Mononuclear cell (primary cell): ENCODE measurements around the gene MTPN. TPM values are rescaled to one million over a fixed set of nuclear protein-coding genes. Genes with fewer than 3 reads are reported as not detected.

Source experiments
- H3K27me3 ChIP-seq: 2 replicates; pipeline ENCODE4 v1.6.0; 2011; ENCODE audit warnings: low read length, control low read depth; ENCODE audit not compliant: insufficient read depth
- H3K4me1 ChIP-seq: 2 replicates; pipeline ENCODE4 v1.5.1; 2011; ENCODE audit warnings: mild to moderate bottlenecking, low read length, control low read depth; ENCODE audit not compliant: insufficient read depth
- H3K4me3 ChIP-seq: 2 replicates; pipeline ENCODE4 v1.5.1; 2011; ENCODE audit warnings: mild to moderate bottlenecking, low read length, moderate library complexity
- H3K9me3 ChIP-seq: 2 replicates; pipeline ENCODE4 v1.5.1; 2011; ENCODE audit warnings: low read depth, mild to moderate bottlenecking, control low read depth, low read length
- total RNA-seq: library from RNA; depleted of rRNA; stranded (reverse); fragments of >200 nt; gene quantifications from one replicate; pipeline ENCODE4 v1.2.3, GENCODE V29; 2012

MTPN gene
- total RNA-seq, 1 donor, result 181 TPM

DNA sequence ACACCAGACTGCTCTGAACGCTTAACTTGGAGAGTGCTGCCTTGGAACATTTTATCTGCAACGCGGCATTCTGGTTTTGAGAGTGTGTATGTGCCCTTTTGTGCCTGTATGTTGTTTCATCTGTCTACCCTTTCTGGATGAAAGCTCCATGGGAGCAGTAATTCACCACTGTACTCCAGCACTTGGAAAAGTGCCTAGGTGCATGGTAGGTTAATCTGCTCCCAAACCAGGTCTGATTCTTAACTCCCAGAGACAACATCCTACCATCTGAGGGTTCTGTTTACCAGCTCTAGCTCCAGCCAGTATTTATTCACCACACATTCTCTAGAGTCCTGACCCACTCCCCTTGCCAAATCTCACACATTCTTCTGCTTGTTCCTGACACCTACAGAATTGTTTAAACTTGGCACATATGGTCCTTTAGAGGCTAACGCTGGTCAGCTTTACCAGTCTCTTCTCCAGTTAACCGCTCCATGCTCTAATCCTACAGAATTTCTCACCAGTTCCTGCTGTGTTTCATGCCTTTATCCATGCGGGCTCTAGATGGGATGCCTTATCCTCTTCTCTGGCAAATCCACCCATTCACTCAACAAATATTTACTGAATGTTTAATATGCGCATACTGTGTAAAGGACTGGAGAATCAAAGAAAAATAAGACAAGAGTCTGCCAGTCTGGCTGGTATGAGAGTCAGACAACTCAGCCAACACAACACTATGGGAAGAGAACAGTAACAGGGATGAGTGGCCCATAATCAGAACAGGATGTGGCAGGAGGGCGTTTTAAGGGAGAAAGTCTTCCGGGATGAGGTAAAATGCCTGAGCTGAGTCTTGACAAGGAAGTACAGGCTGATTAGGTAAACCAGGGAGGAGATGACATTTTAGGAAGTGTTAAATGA, 46.3 kb downstream of the MTPN start:
- H3K27me3 ChIP-seq, result no peaks in the 10 kb centered on the region
- H3K4me1 ChIP-seq, result peaks cover 27% of the 10 kb centered on the region
- no peak overlapping the region for H3K4me3 ChIP-seq
- no peaks in the 10 kb centered on the region for H3K9me3 ChIP-seq

DNA sequence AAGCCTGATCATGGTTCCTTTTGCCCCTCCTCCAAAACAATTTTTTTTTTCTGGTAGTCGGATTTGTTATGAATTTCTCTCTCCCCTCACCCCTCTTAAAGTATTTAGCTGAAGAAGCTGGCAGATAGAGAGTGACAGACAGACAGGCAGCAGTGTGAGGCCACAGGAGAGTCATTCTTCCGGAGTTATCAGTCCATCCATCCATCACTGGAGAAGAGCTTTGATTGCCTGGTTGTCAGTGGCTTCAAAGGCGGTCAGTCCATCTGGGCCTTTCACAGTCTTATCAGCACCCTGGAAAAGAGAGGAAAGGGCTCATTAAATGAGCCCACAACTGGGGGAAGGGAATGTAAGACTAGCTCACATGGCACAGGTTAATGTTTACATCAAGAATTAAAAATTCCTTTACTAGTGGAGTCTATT, 47.4 kb downstream of the MTPN start:
- H3K27me3 ChIP-seq, result no peaks in the 10 kb centered on the region
- peaks cover 27% of the 10 kb centered on the region for H3K4me1 ChIP-seq
- no peaks in the 10 kb centered on the region for H3K9me3 ChIP-seq
- no peak overlapping the region for H3K4me3 ChIP-seq

DNA sequence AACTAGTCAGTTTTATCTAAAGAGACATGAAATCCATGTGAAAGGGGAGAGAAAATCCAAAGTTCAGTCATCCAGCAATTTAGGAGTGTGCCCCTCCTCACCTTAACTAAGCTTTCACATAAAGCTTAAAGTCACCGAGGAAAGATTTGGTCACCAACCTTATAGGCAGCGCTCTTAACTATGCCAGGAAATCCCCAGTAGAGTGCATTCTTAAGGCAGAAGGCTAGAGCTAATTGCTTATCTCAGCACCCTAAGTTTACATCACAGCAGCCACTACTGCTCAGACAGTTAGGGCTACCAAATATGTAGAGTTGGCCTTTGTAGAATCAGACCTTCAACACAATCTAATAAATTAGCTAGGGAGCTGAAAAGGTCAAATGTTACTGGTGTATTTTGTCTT, 47.9 kb downstream of the MTPN start:
- H3K4me3 ChIP-seq, result no peak overlapping the region
- H3K27me3 ChIP-seq, result no peaks in the 10 kb centered on the region
- H3K4me1 ChIP-seq, result peaks cover 25% of the 10 kb centered on the region
- H3K9me3 ChIP-seq, result no peaks in the 10 kb centered on the region

DNA sequence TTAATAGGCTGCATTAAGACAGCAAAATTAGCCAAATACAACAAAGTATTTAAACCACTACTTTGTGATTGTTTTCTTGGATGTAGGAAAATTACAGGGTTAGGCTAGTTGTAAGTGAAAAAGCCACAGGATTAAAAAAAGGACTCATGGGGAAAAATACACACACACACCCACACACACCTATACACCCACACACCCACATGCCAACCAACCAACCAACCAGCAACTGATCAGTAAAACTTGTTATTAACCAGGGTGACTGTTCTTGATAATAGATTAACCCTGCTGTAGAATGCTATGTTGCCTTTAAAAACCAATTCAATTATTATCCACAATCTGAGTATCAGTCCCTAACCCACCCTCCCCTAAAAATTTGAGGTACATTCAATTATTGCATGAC, 49.0 kb downstream of the MTPN start:
- Histone ChIP-seq H3K27me3 (no peaks in the 10 kb centered on the region), H3K4me1 (peaks cover 17% of the 10 kb centered on the region), H3K4me3 (no peak overlapping the region), H3K9me3 (no peaks in the 10 kb centered on the region)

DNA sequence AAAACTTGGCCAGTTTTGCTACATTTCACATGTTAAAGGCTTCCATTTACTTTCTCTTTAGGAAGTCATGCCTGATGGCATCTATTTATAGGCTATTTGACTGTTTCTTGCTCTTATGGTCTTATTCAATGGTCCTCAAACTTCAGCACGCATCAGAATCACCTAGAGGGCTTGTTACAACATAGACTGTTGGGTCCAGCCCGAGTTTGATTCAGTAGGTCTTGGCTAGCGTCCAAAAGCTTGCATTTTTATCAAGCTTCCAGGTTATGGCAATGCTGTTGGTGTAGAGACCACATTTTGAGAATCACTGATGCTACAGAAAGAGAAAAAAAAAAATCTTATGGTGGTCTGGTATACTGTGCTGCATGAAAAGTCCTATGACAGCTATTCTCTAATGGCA, 51.9 kb downstream of the MTPN start:
- no peaks in the 10 kb centered on the region for H3K4me1 ChIP-seq
- H3K4me3 ChIP-seq, result no peak overlapping the region
- H3K27me3 ChIP-seq, result no peaks in the 10 kb centered on the region
- no peaks in the 10 kb centered on the region for H3K9me3 ChIP-seq

DNA sequence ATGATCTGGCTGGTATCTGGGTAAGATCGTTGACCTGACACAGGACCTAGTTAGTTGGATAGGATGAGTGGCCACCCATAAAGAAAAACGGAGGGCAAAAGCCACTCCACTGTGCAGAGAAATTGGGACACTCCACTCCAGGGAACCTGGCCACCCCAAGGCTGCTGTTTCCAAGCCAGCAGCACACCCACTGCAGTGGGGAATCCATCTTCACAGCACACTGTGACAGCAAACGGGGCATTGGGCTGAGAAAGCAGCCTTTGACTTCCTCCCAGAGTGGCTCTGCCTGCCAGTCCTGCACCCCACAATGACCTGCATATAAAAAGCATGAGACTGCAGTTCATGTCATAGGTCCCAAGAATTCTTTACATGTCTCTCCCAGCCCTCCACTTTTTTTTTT, 52.9 kb downstream of the MTPN start:
- H3K4me1 ChIP-seq, result no peaks in the 10 kb centered on the region
- H3K4me3 ChIP-seq, result no peak overlapping the region
- H3K27me3 ChIP-seq, result no peaks in the 10 kb centered on the region
- H3K9me3 ChIP-seq, result no peaks in the 10 kb centered on the region

DNA sequence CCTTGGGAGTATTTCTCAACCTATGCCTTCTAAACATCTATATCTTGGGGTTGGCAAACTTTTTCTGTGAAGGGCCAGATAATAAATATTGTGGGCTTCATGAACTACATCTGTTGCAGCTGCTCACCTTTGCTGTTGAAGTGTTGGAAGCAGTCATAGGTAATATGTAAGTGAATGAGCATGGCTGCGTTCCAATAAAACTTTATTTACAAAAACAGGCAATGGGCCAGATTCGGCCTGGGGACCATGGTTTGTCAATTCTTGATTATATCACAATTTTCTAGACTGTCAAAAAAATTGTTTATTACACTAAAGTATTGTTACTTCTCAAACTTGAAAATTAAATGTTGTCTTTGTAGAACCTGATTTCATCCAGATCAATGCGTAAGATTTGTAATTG, 54.9 kb downstream of the MTPN start:
- no peaks in the 10 kb centered on the region for H3K27me3 ChIP-seq
- H3K4me1 ChIP-seq, result no peaks in the 10 kb centered on the region
- H3K9me3 ChIP-seq, result no peaks in the 10 kb centered on the region
- H3K4me3 ChIP-seq, result no peak overlapping the region

DNA sequence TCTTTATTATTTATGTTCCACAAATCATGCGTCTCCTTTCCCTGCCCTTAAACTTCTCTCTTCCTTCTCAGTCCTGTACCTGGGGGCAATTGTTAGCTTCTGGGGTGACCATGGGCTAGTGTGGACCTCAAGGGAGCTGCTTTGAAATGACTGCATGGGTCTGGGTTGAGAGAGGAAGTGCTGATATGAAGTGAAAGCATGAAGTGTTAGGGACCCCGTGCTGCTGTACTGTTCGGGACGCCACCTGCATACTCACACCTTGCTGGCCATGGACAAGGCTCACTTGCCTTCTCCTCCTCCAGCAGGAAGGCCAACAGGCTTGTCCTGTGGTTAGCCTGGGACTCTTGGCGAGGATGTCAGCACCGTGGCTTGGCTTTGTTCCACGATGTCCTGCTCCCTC, 56.7 kb downstream of the MTPN start:
- H3K9me3 ChIP-seq, result no peaks in the 10 kb centered on the region
- no peaks in the 10 kb centered on the region for H3K27me3 ChIP-seq
- H3K4me1 ChIP-seq, result no peaks in the 10 kb centered on the region
- H3K4me3 ChIP-seq, result no peak overlapping the region

DNA sequence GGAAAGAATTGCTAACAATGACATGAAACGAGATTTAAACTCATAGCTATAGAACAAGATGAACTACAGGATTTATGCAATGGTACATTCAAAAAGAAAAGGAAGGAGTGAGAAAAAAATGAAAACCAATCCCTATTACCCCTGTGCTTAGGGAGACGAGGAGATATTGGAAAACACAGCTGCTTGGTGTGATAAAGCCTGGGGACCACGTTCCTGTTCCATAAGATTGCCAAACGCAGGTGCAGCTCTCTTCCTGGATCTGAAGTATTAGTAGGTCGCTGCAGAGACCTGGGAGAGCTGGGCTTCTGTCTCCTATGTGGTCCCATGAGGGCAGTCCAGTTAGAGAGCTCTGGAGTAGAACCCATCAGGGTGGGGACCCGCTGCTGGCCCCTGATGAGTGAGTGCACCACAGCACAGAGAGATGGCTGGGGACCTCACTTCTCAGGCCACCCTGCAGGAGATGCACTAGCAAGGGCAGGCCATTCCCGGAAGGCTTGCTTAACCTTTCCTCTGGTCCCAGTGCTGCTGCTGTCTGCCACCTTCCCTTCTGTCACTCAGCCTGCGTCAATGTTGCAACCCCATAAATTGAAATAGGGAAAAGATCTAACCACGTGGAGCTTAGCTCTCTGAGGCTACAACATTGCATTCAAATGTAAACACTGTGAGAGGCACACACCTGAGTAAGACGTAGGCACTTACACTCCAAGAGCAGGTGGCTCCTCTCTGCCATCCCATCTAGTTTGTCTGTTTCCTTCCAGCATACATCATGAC, 57.9 kb downstream of the MTPN start:
- Histone ChIP-seq H3K27me3 (no peaks in the 10 kb centered on the region), H3K4me3 (no peak overlapping the region), H3K4me1 (no peaks in the 10 kb centered on the region), H3K9me3 (no peaks in the 10 kb centered on the region)

DNA sequence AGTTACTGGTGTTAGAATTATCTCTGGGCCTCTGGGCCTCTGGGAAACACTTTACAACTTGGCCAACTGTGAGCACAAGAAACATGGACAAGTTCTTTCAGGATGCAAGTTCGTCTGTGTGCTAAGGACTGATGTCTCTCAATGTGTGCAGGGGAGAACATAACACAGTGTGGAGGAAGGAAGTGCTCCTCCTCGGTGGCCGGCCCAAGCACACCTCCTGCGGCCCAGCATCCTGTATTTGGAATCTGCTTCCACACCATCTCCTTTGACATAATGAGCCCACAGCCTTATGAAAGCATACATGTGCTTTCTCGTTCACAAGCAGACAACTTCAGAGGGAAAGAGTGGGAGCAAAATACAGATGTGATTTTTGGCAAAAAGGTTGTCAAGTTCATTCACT, 59.0 kb downstream of the MTPN start:
- Histone ChIP-seq H3K4me1 (no peaks in the 10 kb centered on the region), H3K4me3 (no peak overlapping the region), H3K27me3 (no peaks in the 10 kb centered on the region)

DNA sequence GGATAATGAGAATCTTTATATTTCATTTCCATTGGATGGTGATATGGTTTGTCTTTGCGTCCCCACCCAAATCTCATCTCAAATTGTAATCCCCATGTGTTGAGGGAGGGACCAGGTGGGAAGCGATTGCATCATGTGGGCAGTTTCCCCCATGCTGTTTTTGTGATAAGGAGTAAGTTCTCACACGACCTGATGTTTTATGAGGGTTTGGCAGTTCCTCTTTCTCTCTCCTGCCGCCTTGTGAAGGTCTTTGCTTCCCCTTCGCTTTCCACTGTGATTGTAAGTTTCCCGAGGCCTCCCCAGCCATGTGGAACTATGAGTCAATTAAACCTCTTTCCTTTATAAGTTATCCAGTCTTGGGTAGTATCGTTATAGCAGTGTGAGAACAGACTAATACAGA, 59.4 kb downstream of the MTPN start:
- Histone ChIP-seq H3K4me3 (no peak overlapping the region), H3K27me3 (no peaks in the 10 kb centered on the region), H3K4me1 (no peaks in the 10 kb centered on the region), H3K9me3 (no peaks in the 10 kb centered on the region)

More for the DNA sequence above, 59.0 kb downstream of the MTPN start:
- H3K9me3 ChIP-seq, result no peaks in the 10 kb centered on the region

DNA sequence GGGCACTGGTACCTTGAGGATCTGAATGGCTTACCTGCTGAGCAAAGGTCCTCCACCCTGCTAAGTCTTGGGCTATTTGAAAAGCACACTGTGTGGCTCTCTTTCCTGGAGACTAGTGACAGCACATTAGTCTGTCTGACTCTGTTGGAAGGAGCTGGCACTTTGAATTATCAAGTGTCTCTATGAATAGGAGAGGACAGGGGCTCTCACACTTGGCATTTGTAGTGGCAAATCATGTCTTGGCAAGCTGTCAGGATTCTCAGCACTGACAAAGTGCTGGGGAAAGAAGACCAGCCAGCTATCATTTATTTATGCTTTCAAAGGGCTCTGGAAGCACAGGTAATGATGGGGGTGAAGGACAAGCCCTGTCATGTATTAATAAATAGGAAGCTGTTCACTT, 62.8 kb downstream of the MTPN start:
- Histone ChIP-seq H3K9me3 (no peaks in the 10 kb centered on the region), H3K4me3 (no peak overlapping the region), H3K4me1 (no peaks in the 10 kb centered on the region), H3K27me3 (no peaks in the 10 kb centered on the region)

DNA sequence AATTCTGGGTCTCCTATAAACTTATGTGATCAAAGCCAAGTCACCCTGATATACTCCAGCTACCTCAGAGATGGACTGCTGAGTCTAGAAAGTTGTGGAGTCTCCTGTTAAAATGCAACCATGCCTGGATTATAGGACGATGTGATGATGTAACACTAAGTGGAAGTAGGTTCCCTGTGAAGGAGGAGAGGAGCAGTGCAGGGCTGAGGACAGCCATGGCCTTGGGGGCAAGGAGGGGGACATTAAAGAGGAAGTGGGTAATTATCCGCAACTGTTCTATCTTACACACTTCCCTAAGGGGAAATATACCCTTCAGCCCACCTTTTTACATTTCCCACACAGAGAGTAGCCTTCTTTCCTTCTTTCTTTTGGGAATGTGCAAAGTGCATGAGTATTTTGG, 63.8 kb downstream of the MTPN start:
- Histone ChIP-seq H3K9me3 (no peaks in the 10 kb centered on the region), H3K4me1 (no peaks in the 10 kb centered on the region), H3K4me3 (no peak overlapping the region), H3K27me3 (no peaks in the 10 kb centered on the region)

DNA sequence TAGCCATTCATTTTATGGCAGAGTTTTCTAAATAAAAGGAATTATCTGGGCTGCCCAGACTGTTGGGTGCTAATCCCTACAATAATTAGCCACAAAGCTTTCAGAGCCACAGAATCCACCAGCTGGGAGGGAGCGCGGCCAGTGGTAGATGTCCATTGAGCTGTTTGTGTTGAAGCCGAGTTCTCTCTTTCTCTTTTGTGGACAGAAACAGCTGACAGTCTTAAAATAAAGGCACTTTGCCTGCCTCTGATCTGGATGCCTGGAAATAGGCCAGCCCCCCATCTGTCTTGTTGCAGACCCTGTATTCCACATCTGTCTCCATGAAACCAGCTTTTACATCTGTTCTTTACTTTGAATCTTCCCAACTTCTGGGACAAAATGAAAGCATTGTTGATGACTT, 66.1 kb downstream of the MTPN start:
- Histone ChIP-seq H3K4me3 (no peak overlapping the region), H3K9me3 (no peaks in the 10 kb centered on the region), H3K4me1 (no peaks in the 10 kb centered on the region), H3K27me3 (no peaks in the 10 kb centered on the region)

DNA sequence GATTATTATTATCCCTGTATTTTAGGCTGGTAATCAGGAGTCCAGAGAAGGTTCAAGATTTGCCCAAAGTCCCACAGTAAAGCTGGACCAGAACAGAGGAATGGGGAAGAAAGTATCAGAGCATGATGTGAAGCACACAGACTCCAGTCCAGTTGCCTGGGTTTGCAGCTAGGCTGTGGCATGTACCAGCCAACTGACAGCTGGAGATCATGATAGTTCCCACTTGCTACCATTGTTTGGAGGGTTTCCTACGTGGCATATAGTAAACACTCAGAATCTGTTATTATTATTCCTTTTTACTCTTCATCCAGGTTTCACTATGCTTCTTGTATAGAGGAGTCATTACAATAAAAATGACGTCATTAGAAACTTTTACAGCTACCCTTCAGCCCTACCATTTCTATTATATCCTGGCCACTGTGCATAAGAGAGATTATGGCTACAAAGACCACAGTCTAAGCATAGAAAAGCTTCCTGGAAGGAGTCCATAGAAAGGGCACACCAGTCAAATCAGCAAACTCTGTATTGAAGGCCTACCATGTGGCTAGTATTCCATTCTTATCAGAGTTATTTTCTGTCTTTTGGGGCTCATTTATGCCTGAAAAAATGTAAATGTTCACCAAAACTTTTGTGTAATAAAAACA, 66.6 kb downstream of the MTPN start:
- Histone ChIP-seq H3K4me1 (peaks cover 5% of the 10 kb centered on the region), H3K9me3 (no peaks in the 10 kb centered on the region), H3K4me3 (no peak overlapping the region), H3K27me3 (no peaks in the 10 kb centered on the region)
